ENCODE results near the gene ZNF785.

DNA sequence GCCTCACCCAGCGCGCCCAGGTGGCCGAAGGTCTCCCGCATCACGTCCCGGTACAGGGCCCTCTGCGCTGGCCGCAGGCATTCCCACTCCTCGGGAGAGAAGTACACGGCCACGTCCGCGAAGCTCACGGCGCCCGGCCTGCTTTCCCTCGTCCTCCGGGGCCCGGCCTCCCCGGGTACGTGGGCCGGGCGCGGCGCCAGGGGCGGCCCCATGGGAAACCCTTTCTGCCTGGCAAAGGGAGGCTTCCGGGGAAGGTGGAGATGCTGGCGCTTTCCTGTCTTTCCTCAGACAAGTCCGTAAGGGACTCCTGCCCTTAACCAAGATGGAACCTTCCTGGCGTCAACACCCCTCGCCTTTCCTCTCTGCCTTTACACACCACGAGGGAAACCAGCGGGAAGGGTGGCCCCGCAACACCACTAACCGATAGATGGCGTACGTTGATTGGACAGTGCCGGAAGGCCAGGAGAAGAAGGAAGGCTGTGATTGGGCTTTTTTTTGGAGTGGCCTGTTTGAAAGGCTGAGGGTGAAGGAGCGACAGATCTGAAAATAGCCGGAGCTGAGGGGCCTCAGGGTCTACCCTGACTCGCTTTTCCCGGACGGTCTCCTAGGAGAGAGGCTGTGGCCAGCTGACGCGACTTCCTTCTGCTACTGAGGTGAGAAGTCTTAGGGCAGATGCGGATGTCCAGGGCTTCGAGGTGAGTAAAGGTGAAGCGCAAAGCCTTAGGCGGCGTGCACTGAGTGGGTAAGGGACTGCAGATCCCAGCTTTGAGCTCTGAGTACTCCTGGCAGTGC, at the start of gene ZNF785:
- TF ChIP-seq, protein P1, sequence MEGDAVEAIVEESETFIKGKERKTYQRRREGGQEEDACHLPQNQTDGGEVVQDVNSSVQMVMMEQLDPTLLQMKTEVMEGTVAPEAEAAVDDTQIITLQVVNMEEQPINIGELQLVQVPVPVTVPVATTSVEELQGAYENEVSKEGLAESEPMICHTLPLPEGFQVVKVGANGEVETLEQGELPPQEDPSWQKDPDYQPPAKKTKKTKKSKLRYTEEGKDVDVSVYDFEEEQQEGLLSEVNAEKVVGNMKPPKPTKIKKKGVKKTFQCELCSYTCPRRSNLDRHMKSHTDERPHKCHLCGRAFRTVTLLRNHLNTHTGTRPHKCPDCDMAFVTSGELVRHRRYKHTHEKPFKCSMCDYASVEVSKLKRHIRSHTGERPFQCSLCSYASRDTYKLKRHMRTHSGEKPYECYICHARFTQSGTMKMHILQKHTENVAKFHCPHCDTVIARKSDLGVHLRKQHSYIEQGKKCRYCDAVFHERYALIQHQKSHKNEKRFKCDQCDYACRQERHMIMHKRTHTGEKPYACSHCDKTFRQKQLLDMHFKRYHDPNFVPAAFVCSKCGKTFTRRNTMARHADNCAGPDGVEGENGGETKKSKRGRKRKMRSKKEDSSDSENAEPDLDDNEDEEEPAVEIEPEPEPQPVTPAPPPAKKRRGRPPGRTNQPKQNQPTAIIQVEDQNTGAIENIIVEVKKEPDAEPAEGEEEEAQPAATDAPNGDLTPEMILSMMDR (IDR thresholded peaks at IDR 0.05) = no peak
- no peak for TF ChIP-seq EP300 (IDR thresholded peaks at IDR 0.05)
